GM23338 (cell line): ENCODE data around the gene ZNF516. TPM values are rescaled to one million over a fixed set of nuclear protein-coding genes. Genes with fewer than 3 reads are reported as not detected.

ENCODE experiments used
- CREB1 ChIP-seq: fragments of 250-450 bp; sonication (Bioruptor Pico); IDR thresholded peaks from 2 replicates; pipeline ENCODE4 v1.5.0; 2020; ENCODE audit warnings: low read depth, mild to moderate bottlenecking, moderate library complexity
- CTCF ChIP-seq, 2 experiments: fragments of 200-600 bp in 1 of 2; sonication (generic) in 1 of 2; conservative IDR thresholded peaks; 2 replicates each; pipeline versions ENCODE4 v1.5.1 to v1.6.1; 2016 to 2017; ENCODE audit warnings: antibody characterized with exemption in 2 of 2, low read depth in 2 of 2, mild to moderate bottlenecking in 2 of 2, moderate library complexity in 1 of 2
- ETS1 ChIP-seq: IDR thresholded peaks from 2 replicates; pipeline ENCODE4 v1.6.1; 2016; ENCODE audit warnings: antibody characterized with exemption
- EZH2 ChIP-seq: fragments of 200-600 bp; sonication (generic); IDR thresholded peaks from one replicate; pipeline ENCODE4 v1.8.0; 2017; ENCODE audit warnings: antibody characterized with exemption, mild to moderate bottlenecking, low read depth; ENCODE audit not compliant: unreplicated experiment
- EZH2phosphoT487 ChIP-seq: fragments of 200-600 bp; sonication (generic); IDR thresholded peaks from one replicate; pipeline ENCODE4 v1.8.1; 2018; ENCODE audit warnings: antibody characterized with exemption; ENCODE audit not compliant: unreplicated experiment
- JUNB ChIP-seq: IDR thresholded peaks from one replicate; pipeline ENCODE4 v1.6.1; 2016; ENCODE audit warnings: antibody characterized with exemption; ENCODE audit not compliant: unreplicated experiment
- NANOG ChIP-seq: IDR thresholded peaks from 2 replicates; pipeline ENCODE4 v1.6.1; 2016; ENCODE audit warnings: antibody characterized with exemption, borderline replicate concordance
- POLR2AphosphoS5 ChIP-seq: IDR thresholded peaks from 2 replicates; pipeline ENCODE4 v1.6.1; 2016; ENCODE audit warnings: antibody characterized with exemption, low read depth
- STAT1 ChIP-seq: IDR thresholded peaks from one replicate; pipeline ENCODE4 v1.6.1; 2016; ENCODE audit warnings: antibody characterized with exemption; ENCODE audit not compliant: unreplicated experiment
- ZNF114 ChIP-seq: fragments of 250-450 bp; sonication (Bioruptor Pico); IDR thresholded peaks from 2 replicates; pipeline ENCODE4 v1.5.0; 2020; ENCODE audit warnings: mild to moderate bottlenecking, moderate library complexity
- ZNF462 ChIP-seq: fragments of 250-450 bp; sonication (Bioruptor Pico); IDR thresholded peaks from 2 replicates; pipeline ENCODE4 v1.5.0; 2020; ENCODE audit warnings: mild to moderate bottlenecking, moderate library complexity
- polyA plus RNA-seq: library from polyadenylated mRNA; unstranded; fragments of >200 nt; fragmentation: Nextera tagmentation; extraction: Ambion mirVana; gene quantifications from 2 replicates; pipeline ENCODE4 v1.2.1, GENCODE V29; 2016
- total RNA-seq: library from RNA; depleted of rRNA; stranded (reverse); fragments of >200 nt; shearing (Covaris generic); gene quantifications from 2 replicates; pipeline ENCODE4 v1.2.3, GENCODE V29; 2014

ZNF516 gene
- total and polyA plus RNA-seq, 2 experiments from 2014 or later: 11.9 to 24.2 TPM

GRCh38 chr18:76377359-76377756, 117.7 kb downstream of the ZNF516 start (continued):
- TF ChIP-seq ZNF462 (CRISPR knock-in tag) (no peak), CREB1 (no peak), POLR2AphosphoS5 (no peak), CTCF (conservative IDR thresholded peaks at IDR 0.05; ENCODE audit: low read depth in 2 of 2) (no peak), EZH2phosphoT487 (no peak), ZNF114 (no peak), EZH2 (no peak), ETS1 (no peak), JUNB (no peak), STAT1 (no peak), NANOG (no peak)
